Panc1 (cell line): ENCODE measurements around the gene TAS2R42. TPM values are rescaled to one million over a fixed set of nuclear protein-coding genes. Genes with fewer than 3 reads are reported as not detected.

ENCODE experiments used
- ATAC-seq: fragments of 200-7000 bp; cut with Tn5 transposase; 2 replicates; pipeline ENCODE4 v1.9.1; 2020; ENCODE audit warnings: mild to moderate bottlenecking, moderate library complexity
- BruUV-seq: library from RNA; stranded (reverse); fragments of 400-500 nt; replicated peaks from 2 replicates; lab custom pipeline; 2021; lab: Mats Ljungman, UMichigan
- CTCF ChIA-PET: fragments of 300-600 bp; sonication (Branson Sonifier 250); formaldehyde crosslinking; loops from one replicate; lab custom pipeline; 2022; ENCODE audit warnings: antibody characterized with exemption; lab: Charles Lee
- POLR2A ChIA-PET: fragments of 300-600 bp; sonication (Branson Sonifier 250); formaldehyde crosslinking; loops from one replicate; lab custom pipeline; 2022; ENCODE audit warnings: antibody characterized with exemption; lab: Charles Lee
- DNase-seq: peaks from one replicate; pipeline ENCODE4 v3.0.0-alpha.2; 2010; ENCODE audit warnings: low read depth, low spot score
- H3K27ac ChIP-seq: 2 replicates; pipeline ENCODE4 v1.5.1; 2011; ENCODE audit warnings: mild to moderate bottlenecking, low read length, inconsistent platforms
- H3K27me3 ChIP-seq: fragments of 200-500 bp; sonication (Bioruptor generic); 2 replicates; pipeline ENCODE4 v1.6.0; 2014; ENCODE audit warnings: low read length, inconsistent platforms; ENCODE audit not compliant: control insufficient read depth, insufficient read depth
- H3K36me3 ChIP-seq: fragments of 200-500 bp; sonication (Bioruptor generic); 2 replicates; pipeline ENCODE4 v1.5.1; 2014; ENCODE audit warnings: inconsistent platforms, mild to moderate bottlenecking, low read length, moderate library complexity; ENCODE audit not compliant: control insufficient read depth, insufficient read depth
- H3K4me1 ChIP-seq: 2 replicates; pipeline ENCODE4 v1.5.1; 2011; ENCODE audit warnings: inconsistent platforms, mild to moderate bottlenecking, low read length, moderate library complexity; ENCODE audit not compliant: control insufficient read depth, insufficient read depth
- H3K4me3 ChIP-seq, 2 experiments: 2 replicates each; pipeline ENCODE4 v1.5.1; 2011 to 2012; ENCODE audit warnings: low read depth in 2 of 2, low read length in 2 of 2, mild to moderate bottlenecking in 2 of 2, inconsistent platforms in 1 of 2, moderate library complexity in 1 of 2
- H3K9me3 ChIP-seq: fragments of 200-500 bp; sonication (Bioruptor generic); 2 replicates; pipeline ENCODE4 v1.5.1; 2014; ENCODE audit warnings: low read depth, mild to moderate bottlenecking, inconsistent platforms, low read length, moderate library complexity; ENCODE audit not compliant: control insufficient read depth, insufficient read depth
- CTCF ChIP-seq: fragments of 450-650 bp; IDR thresholded peaks from 2 replicates; pipeline ENCODE4 v1.5.1; 2017; ENCODE audit warnings: mild to moderate bottlenecking
- POLR2AphosphoS5 ChIP-seq: IDR thresholded peaks from 2 replicates; pipeline ENCODE4 v1.6.1; 2012; ENCODE audit warnings: mild to moderate bottlenecking, low read depth, low read length, moderate library complexity
- REST ChIP-seq, 2 experiments: IDR thresholded peaks; 2 replicates each; pipeline ENCODE4 v1.6.1; 2011 to 2012; ENCODE audit warnings: low read depth in 2 of 2, control low read depth in 1 of 2, low read length in 1 of 2, mild to moderate bottlenecking in 1 of 2, moderate library complexity in 1 of 2; ENCODE audit not compliant: insufficient read depth in 1 of 2
- SIN3A ChIP-seq: IDR thresholded peaks from 2 replicates; pipeline ENCODE4 v1.6.1; 2012; ENCODE audit warnings: low read depth, mild to moderate bottlenecking, low read length, moderate library complexity, borderline replicate concordance; ENCODE audit not compliant: insufficient read depth
- TCF7L2 ChIP-seq: IDR thresholded peaks from 2 replicates; pipeline ENCODE4 v1.6.1; 2011; ENCODE audit warnings: mild to moderate bottlenecking, low read depth, low read length, inconsistent platforms
- in situ Hi-C: cut with HindIII; loops from 2 replicates; pipeline ENCODE4 v1.10.0; 2016; ENCODE audit warnings: low sequenced_read_pairs, low pct_unique_long_range_greater_than_20kb
- intact Hi-C: fragments of 100-400 bp; cut with micrococcal nuclease; formaldehyde crosslinking; loops from one replicate; pipeline ENCODE4 v1.10.0; 2022; ENCODE audit not compliant: unreplicated experiment
- total RNA-seq: library from RNA; stranded (reverse); gene quantifications from one replicate; pipeline ENCODE4 v1.2.1, GENCODE V29; 2021; ENCODE audit not compliant: unreplicated experiment

Gene TAS2R42
- total RNA-seq, 1 experiment from 2014 or later = not detected

GRCh38 chr12:11154400-11154925 is 32.3 kb downstream of the TAS2R42 start:
- Histone ChIP-seq H3K27me3 (no peaks in the 10 kb centered on the region), H3K9me3 (peaks cover 13% of the 10 kb centered on the region; the same call in 1 of the 2 replicates), H3K4me1 (no peaks in the 10 kb centered on the region), H3K36me3 (no peaks in the 10 kb centered on the region), H3K27ac (no peak overlapping the region), H3K4me3 (no peak overlapping the region)
- DNase-seq (no peak), ATAC-seq (no peak)
- in situ Hi-C loops (no loop called here), intact Hi-C loops (loop anchor here (10.0 kb wide), 1 partner anchor 120 kb away; the partner anchor contains the start of gene TAS2R31)
- TF ChIP-seq REST (IDR thresholded peaks at IDR 0.05; ENCODE audit: insufficient read depth in 1 of 2, low read depth in 2 of 2, low read length in 1 of 2) = no peak
- TF ChIP-seq TCF7L2 = no peak
- TF ChIP-seq SIN3A = no peak
- no peak for TF ChIP-seq POLR2AphosphoS5
- TF ChIP-seq CTCF = no peak
- CTCF ChIA-PET = no interaction called here
- POLR2A ChIA-PET = no interaction called here
- no TSS peak for BruUV-seq

GRCh38 chr12:11152725-11153124 is 34.0 kb downstream of the TAS2R42 start:
- TF ChIP-seq CTCF = no peak
- no peak for TF ChIP-seq TCF7L2
- TF ChIP-seq REST (IDR thresholded peaks at IDR 0.05; ENCODE audit: insufficient read depth in 1 of 2, low read depth in 2 of 2, low read length in 1 of 2) = no peak
- TF ChIP-seq POLR2AphosphoS5 = no peak
- TF ChIP-seq SIN3A = no peak
- Histone ChIP-seq H3K9me3 (peaks cover 13% of the 10 kb centered on the region; the same call in 1 of the 2 replicates), H3K36me3 (no peaks in the 10 kb centered on the region), H3K4me3 (no peak overlapping the region), H3K27ac (no peak overlapping the region), H3K4me1 (no peaks in the 10 kb centered on the region), H3K27me3 (no peaks in the 10 kb centered on the region)
- no TSS peak for BruUV-seq
- CTCF ChIA-PET = no interaction called here
- no peak for DNase-seq
- in situ Hi-C loops = no loop called here
- intact Hi-C loops = loop anchor here (10.0 kb wide), 1 partner anchor 118 kb away; the partner anchor contains the start of gene TAS2R31
- no peak for ATAC-seq
- POLR2A ChIA-PET = interaction anchor here (0.5 kb wide), 1 partner anchor 523 kb away, joined by 3 read pairs; no protein-coding TSS in a partner anchor
